Upper lobe of left lung (tissue), 6 donors: ENCODE measurements around the gene HMCES. TPM values are rescaled to one million over a fixed set of nuclear protein-coding genes. Genes with fewer than 3 reads are reported as not detected.

Source experiments
- ATAC-seq, 2 donors: fragments of 200-7000 bp; cut with Tn5 transposase; one replicate each; pipeline ENCODE4 v1.9.1; 2022; ENCODE audit warnings: mild to moderate bottlenecking in 2 of 2, moderate library complexity in 2 of 2; ENCODE audit not compliant: low FRiP score in 2 of 2
- DNase-seq, 2 donors: peaks; one replicate each; pipeline ENCODE4 v3.0.0-alpha.2; 2019 to 2020
- H3K27ac ChIP-seq, 4 donors: fragments of 200-600 bp; sonication (generic); one replicate each; pipeline ENCODE4 v1.5.1; 2016 to 2019
- H3K27me3 ChIP-seq, 4 donors: fragments of 200-600 bp; sonication (generic); one replicate each; pipeline ENCODE4 v1.5.1; 2017 to 2019
- H3K36me3 ChIP-seq, 4 donors: fragments of 200-600 bp; sonication (generic); one replicate each; pipeline ENCODE4 v1.5.1; 2016 to 2019
- H3K4me1 ChIP-seq, 4 donors: fragments of 200-600 bp; sonication (generic); one replicate each; pipeline ENCODE4 v1.5.1; 2018 to 2019
- H3K4me3 ChIP-seq, 4 donors: fragments of 200-600 bp; sonication (generic); one replicate each; pipeline ENCODE4 v1.5.1; 2017 to 2019; ENCODE audit warnings: mild to moderate bottlenecking in 2 of 4, moderate library complexity in 1 of 4
- H3K9me3 ChIP-seq, 4 donors: fragments of 200-600 bp; sonication (generic); one replicate each; pipeline ENCODE4 v1.5.1; 2018 to 2019
- EP300 ChIP-seq, 4 donors: sonication (generic); formaldehyde crosslinking; IDR thresholded peaks; one replicate each; pipeline ENCODE4 v1.5.1; 2017; ENCODE audit warnings: antibody characterized with exemption in 4 of 4, control low read depth in 2 of 4
- POLR2A ChIP-seq, 4 donors: fragments of 450-650 bp; IDR thresholded peaks; one replicate each; pipeline ENCODE4 v1.5.1; 2016 to 2017; ENCODE audit warnings: antibody characterized with exemption in 4 of 4, mild to moderate bottlenecking in 2 of 4
- POLR2AphosphoS5 ChIP-seq, 2 donors: sonication (generic); formaldehyde crosslinking; IDR thresholded peaks; one replicate each; pipeline ENCODE4 v1.5.1; 2017; ENCODE audit warnings: antibody characterized with exemption in 2 of 2
- WGBS, 2 donors: methylation state at CpG; one replicate each; pipeline ENCODE4 v1.1.5; 2017 to 2018; 5-methylcytosine and 5-hydroxymethylcytosine counted together
- total RNA-seq, 6 donors: library from RNA; depleted of rRNA in 4 of 6; stranded (reverse); fragments of >200 nt in 4 of 6; gene quantifications; one replicate each; pipeline versions ENCODE4 v1.1.0 to v1.2.1, GENCODE V29; 2016 to 2021
- TF ChIP-seq, protein P1 (sequence below), 6 experiments: fragments of 450-650 bp in 4 of 6; fragments of 200-600 bp in 2 of 6; sonication (generic) in 2 of 6; IDR thresholded peaks; one replicate each; pipeline ENCODE4 v1.5.1; 2016 to 2019; ENCODE audit warnings: antibody characterized with exemption in 6 of 6
- donor health status: DM: no; HTN: no; CAD: no; lungs with moderate emphysema.
- donor health status: DM: no; HTN: yes; CAD: no; lungs with severe emphysema.

Gene HMCES
- total RNA-seq, 6 donors from 2014 or later: 27.0 to 38.0 (median 31.1) TPM

DNA sequence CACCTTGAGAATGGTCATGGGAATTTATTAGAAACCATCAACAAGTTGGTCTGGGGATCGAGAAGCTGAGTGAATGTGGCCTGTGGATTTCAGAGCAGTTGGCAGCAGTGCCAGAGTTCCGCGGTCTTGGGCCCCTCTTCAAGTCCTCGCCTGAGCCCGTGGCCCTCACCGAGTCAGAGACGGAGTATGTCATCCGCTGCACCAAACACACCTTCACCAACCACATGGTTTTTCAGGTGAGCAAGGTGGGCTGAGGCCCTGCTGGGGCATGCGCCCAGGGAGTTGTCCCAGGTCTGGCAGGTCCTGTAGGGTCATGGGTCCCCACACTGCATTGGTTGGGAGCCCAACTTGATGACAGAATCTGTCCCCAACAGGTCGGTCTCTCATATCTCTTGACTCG, 7.0 kb upstream of the HMCES start:
- DNase-seq (no peak), ATAC-seq (no peak)
- H3K36me3 ChIP-seq: peaks cover 52 to 100% (median 92%) of the 10 kb centered on the region in 4 donors
- H3K27me3 ChIP-seq: no peaks in the 10 kb centered on the region
- TF ChIP-seq POLR2AphosphoS5 (IDR thresholded peaks at IDR 0.05) (no peak), POLR2A (IDR thresholded peaks at IDR 0.05) (no peak), EP300 (IDR thresholded peaks at IDR 0.05) (no peak)
- TF ChIP-seq, protein P1, sequence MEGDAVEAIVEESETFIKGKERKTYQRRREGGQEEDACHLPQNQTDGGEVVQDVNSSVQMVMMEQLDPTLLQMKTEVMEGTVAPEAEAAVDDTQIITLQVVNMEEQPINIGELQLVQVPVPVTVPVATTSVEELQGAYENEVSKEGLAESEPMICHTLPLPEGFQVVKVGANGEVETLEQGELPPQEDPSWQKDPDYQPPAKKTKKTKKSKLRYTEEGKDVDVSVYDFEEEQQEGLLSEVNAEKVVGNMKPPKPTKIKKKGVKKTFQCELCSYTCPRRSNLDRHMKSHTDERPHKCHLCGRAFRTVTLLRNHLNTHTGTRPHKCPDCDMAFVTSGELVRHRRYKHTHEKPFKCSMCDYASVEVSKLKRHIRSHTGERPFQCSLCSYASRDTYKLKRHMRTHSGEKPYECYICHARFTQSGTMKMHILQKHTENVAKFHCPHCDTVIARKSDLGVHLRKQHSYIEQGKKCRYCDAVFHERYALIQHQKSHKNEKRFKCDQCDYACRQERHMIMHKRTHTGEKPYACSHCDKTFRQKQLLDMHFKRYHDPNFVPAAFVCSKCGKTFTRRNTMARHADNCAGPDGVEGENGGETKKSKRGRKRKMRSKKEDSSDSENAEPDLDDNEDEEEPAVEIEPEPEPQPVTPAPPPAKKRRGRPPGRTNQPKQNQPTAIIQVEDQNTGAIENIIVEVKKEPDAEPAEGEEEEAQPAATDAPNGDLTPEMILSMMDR (IDR thresholded peaks at IDR 0.05): no peak
- no peak overlapping the region for H3K27ac ChIP-seq
- no peak overlapping the region for H3K4me3 ChIP-seq
- H3K9me3 ChIP-seq: no peaks in the 10 kb centered on the region
- no peaks in the 10 kb centered on the region for H3K4me1 ChIP-seq
- whole genome bisulfite sequencing, 2 donors: 93 to 96% methylated on average over 9 to 11 of the region's 11 CpGs

DNA sequence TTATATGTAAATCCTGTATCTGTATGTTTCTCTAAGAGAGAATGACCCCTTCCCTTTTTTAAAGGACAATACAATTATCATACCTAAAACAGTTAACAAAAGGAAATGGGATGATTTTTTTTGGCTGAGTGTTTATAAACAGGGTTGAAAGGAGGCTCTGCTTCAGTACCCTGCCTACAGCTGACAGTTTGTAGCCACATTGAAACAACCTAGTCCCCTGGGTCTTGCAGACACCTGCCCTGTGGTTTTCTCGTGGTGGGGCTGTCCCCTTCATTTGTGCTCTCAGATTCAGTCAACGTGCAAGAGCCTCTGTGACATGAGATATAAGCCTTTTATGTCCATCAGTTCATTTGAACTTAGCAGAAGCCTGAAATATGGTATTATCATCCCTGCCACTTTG, 2.3 kb upstream of the HMCES start:
- 42 to 52% methylated on average over 2 of the region's 2 CpGs for WGBS, 2 donors
- Histone ChIP-seq H3K4me1 (peaks cover 21 to 29% (median 22%) of the 10 kb centered on the region in 4 donors), H3K9me3 (no peaks in the 10 kb centered on the region), H3K36me3 (peaks cover 26 to 66% (median 49%) of the 10 kb centered on the region in 4 donors), H3K4me3 (no peak overlapping the region), H3K27me3 (no peaks in the 10 kb centered on the region), H3K27ac (no peak overlapping the region)
- ATAC-seq (no peak), DNase-seq (no peak)
- TF ChIP-seq POLR2AphosphoS5 (IDR thresholded peaks at IDR 0.05): no peak
- TF ChIP-seq EP300 (IDR thresholded peaks at IDR 0.05): no peak
- TF ChIP-seq, protein P1 (IDR thresholded peaks at IDR 0.05): no peak
- no peak for TF ChIP-seq POLR2A (IDR thresholded peaks at IDR 0.05)

DNA sequence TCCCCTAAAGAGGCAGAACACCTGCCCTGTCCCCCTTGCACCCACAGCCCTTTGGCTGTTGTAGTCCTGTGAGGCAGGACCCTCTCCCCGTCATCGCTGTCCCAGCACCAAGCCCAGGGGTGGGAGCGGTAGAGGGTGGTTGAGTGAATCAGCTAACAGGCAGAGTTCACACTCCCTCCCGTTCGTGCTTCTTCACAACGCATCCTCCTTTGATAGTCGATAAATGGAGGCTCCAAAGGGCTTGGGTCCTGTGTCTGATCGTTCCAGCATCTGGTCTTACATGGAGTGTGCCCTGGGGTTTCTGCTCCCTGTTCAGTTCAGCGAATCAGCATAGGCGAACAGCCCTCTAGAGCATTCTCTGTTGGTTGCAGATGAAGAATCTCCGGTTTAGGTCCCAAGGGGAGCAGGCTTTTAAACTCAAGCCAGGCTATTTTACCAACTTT, 820 bp upstream of the HMCES start:
- Histone ChIP-seq H3K27ac (peak overlapping the region; percentile 92 to 96 (median 94)), H3K4me1 (peaks cover 21 to 29% (median 24%) of the 10 kb centered on the region in 4 donors), H3K4me3 (peak overlapping the region in 3 of 4 donors; percentile 74 to 81 (median 77)), H3K36me3 (peaks cover 14 to 51% (median 35%) of the 10 kb centered on the region in 4 donors), H3K27me3 (no peaks in the 10 kb centered on the region), H3K9me3 (no peaks in the 10 kb centered on the region)
- no peak for TF ChIP-seq POLR2AphosphoS5 (IDR thresholded peaks at IDR 0.05)
- TF ChIP-seq, protein P1 (IDR thresholded peaks at IDR 0.05): no peak
- TF ChIP-seq POLR2A (IDR thresholded peaks at IDR 0.05): no peak
- no peak for TF ChIP-seq EP300 (IDR thresholded peaks at IDR 0.05)
- WGBS, 2 donors: 84 to 86% methylated on average over 11 of the region's 11 CpGs
- DNase-seq: no peak
- no peak for ATAC-seq

DNA sequence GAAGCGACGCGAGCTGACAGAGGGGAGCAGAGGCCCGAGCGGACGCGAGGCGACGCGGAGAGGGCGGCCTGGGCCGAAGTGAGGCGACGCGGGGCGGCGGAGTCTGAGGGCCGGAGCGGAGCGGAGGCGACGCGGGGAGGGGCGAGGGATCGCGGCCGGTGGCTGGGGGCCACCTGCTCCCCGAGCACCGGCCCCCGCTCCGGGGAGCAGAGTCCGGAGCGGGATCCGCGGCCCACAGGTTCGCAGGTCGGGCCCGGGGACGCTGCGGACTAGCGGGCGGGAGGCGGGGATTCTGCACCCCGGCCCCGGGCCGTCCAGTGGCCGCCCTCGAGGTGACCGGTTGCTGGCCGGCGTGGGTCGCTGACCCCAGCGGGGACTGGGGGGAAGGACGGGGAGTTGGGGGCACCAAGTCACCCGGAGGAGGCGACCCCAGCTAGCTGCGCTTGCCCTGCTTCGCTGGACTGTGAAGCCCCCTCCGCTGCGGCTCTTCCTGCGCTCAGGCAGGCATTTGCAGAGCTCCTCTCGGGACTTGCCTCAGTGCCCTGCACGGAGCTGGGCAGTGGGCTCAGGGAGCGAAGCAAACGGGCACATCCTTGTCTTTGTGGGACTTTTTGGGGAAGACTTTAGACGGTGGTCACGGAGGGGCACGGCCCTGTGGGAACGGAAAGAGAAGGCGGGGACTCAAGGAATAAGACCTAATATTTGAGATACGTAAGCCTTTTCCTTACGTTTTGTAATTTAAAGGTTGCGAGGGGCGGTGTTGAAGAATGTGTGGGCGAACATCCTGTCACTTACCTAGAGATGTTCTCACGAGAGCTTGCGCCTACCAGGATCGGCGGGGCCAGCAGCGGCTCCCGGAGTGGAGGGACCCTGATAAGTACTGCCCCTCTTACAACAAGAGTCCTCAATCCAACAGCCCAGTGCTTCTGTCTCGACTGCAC, 566 bp downstream of the HMCES start:
- Histone ChIP-seq H3K4me1 (peaks cover 21 to 29% (median 24%) of the 10 kb centered on the region in 4 donors), H3K27ac (peak overlapping the region; percentile 92 to 96 (median 94)), H3K9me3 (no peaks in the 10 kb centered on the region), H3K4me3 (peak overlapping the region; percentile 74 to 81 (median 77)), H3K36me3 (peaks cover 5 to 45% (median 22%) of the 10 kb centered on the region in 4 donors), H3K27me3 (no peaks in the 10 kb centered on the region)
- ATAC-seq (peak; percentile 50 to 64), DNase-seq (peak; percentile 36 to 83)
- WGBS, 2 donors: 0 to 1% methylated on average over 23 to 55 of the region's 82 CpGs
- TF ChIP-seq POLR2A (IDR thresholded peaks at IDR 0.05): peak in 3 of 4 donors; percentile 7 to 84 (median 68)
- TF ChIP-seq EP300 (IDR thresholded peaks at IDR 0.05): no peak
- TF ChIP-seq POLR2AphosphoS5 (IDR thresholded peaks at IDR 0.05): peak in 1 of 2 donors; percentile 4
- TF ChIP-seq, protein P1 (IDR thresholded peaks at IDR 0.05): no peak
